ENCODE results near the gene MRPS27. TPM values are rescaled to one million over a fixed set of nuclear protein-coding genes. Genes with fewer than 3 reads are reported as not detected.

Gene MRPS27
- total RNA-seq, 4 donors from 2014 or later: 45.9 to 214 (median 68.6) TPM

DNA sequence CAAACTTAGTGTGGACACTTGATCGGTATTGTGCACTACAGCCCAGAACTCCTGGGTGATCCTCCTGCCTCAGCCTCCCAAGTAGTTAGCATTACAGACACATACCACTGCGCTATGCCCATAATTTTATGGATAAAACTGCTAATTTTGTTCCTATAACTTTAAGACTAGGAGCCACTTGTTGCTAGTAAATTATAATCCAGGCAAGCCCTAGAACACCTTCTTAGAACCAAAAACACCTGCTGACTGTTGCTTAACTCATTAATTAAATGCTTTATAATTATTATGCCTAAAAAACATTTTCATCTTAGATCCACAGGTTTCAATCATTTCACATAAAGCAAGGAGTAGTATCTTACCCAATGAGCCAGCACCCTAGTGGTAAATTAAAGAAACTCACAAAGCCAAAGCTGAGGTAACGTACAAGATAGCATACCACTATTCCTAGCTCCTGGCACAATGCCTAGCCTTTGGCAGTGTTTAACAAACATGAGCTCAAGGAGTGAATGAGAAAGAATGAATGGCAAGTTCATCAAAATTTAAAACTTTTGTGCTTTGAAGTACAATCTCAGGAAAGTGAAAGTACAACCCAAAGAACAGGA is 5.4 kb downstream of the MRPS27 start:
- Histone ChIP-seq H3K36me3 (no peaks in the 10 kb centered on the region), H3K27ac (no peak overlapping the region), H3K4me1 (peaks cover 0 to 3% of the 10 kb centered on the region in 2 donors), H3K4me3 (no peak overlapping the region), H3K9me3 (no peaks in the 10 kb centered on the region), H3K27me3 (no peaks in the 10 kb centered on the region)
- intact Hi-C loops (cut with DNase I; ENCODE audit: low total_unique reads): no loop called here
- TF ChIP-seq, protein P1, sequence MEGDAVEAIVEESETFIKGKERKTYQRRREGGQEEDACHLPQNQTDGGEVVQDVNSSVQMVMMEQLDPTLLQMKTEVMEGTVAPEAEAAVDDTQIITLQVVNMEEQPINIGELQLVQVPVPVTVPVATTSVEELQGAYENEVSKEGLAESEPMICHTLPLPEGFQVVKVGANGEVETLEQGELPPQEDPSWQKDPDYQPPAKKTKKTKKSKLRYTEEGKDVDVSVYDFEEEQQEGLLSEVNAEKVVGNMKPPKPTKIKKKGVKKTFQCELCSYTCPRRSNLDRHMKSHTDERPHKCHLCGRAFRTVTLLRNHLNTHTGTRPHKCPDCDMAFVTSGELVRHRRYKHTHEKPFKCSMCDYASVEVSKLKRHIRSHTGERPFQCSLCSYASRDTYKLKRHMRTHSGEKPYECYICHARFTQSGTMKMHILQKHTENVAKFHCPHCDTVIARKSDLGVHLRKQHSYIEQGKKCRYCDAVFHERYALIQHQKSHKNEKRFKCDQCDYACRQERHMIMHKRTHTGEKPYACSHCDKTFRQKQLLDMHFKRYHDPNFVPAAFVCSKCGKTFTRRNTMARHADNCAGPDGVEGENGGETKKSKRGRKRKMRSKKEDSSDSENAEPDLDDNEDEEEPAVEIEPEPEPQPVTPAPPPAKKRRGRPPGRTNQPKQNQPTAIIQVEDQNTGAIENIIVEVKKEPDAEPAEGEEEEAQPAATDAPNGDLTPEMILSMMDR (IDR thresholded peaks at IDR 0.05): no peak
- no peak for DNase-seq

DNA sequence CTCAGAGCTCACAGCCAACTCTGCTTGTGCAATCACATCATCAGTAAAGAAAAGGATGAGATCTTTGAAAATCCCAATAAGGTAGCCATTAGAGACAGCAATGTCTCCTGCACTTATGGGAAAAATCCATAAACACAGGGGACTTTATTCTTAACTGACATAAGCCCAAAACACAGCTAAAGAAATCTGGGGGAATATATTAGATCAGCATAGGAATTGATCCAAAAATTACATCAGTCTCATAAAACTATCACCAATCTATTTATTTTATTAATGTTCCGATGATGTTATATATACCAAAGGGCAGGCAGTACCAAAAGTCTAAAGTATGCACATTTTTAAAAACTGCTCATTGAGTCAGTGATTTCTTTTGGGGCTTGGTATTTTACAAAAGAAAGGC is 6.9 kb downstream of the MRPS27 start:
- intact Hi-C loops (cut with DNase I; ENCODE audit: low total_unique reads): no loop called here
- Histone ChIP-seq H3K4me1 (peaks cover 0 to 3% of the 10 kb centered on the region in 2 donors), H3K36me3 (no peaks in the 10 kb centered on the region), H3K4me3 (no peak overlapping the region), H3K27me3 (no peaks in the 10 kb centered on the region), H3K27ac (peak overlapping the region; percentile 1 to 2), H3K9me3 (no peaks in the 10 kb centered on the region)
- TF ChIP-seq, protein P1 (IDR thresholded peaks at IDR 0.05): no peak
- TF ChIP-seq POLR2A (IDR thresholded peaks at IDR 0.05): no peak
- no peak for DNase-seq

DNA sequence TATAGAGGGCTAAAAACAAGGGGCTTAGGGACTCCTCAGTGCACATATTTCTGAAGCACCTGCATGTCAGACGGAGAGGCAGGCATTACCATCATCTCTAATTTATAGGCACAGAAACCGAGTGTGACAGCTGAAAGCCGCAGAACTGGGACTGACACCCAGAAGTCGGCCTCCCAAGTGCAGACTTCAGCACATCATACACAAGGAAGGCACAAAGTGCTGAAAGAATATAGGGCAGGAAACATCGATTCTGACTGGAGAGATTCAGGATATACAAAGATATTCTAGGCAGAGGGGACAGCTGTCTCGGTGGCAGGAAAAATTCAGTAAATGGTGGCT is 11.2 kb downstream of the MRPS27 start:
- Histone ChIP-seq H3K4me1 (no peaks in the 10 kb centered on the region), H3K9me3 (no peaks in the 10 kb centered on the region), H3K27ac (peak overlapping the region; percentile 44 to 88), H3K27me3 (no peaks in the 10 kb centered on the region), H3K4me3 (no peak overlapping the region), H3K36me3 (no peaks in the 10 kb centered on the region)
- no peak for DNase-seq
- intact Hi-C loops (cut with DNase I; ENCODE audit: low total_unique reads): no loop called here
- TF ChIP-seq, protein P1 (IDR thresholded peaks at IDR 0.05): no peak
- TF ChIP-seq POLR2A (IDR thresholded peaks at IDR 0.05): no peak

DNA sequence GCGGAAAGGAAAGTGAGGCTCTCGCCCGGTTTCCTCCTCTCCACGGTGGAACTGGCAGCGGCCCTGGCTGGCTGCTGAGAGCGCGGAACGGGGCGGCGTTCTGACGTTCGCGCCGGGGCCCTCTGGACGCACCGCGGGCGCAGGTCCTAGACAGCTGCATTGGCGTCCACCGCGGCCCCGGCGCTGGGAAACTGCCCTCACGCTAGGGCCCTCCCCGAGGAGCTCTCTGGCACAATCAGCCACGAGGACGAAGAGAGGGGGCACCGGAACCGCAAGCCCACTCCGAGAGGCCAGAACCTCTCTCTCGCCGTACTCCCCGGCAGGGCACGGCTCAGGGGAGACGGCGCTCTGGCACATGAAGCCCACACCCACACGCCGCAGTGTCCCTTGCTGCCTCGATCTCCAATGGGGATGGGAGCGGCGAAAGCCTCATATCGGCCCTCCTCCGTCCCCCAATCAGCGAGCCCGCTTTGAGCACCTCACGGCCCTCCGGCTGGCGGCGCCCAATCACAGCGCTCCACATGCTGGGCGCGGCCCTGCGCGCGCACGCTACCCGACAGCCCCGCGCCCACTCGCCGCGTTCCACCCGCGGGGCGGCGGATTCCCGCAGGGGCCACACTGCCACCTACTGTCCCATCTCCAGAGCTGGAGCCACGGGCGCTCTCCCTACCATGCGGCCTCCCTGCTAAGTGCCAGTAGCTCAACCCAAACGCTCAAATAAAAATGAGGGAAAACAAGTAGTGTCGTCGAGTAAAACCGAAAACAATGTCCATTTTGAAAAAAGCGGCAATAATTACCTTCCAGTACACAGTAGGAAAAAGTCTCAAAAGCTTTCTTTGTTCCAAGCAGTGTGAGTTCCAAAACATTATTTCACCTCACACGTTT is 11.8 kb downstream of the MRPS27 start:
- H3K9me3 ChIP-seq: no peaks in the 10 kb centered on the region
- peak overlapping the region; percentile 88 to 97 for H3K27ac ChIP-seq
- intact Hi-C loops (cut with DNase I; ENCODE audit: low total_unique reads): no loop called here
- H3K4me1 ChIP-seq: no peaks in the 10 kb centered on the region
- TF ChIP-seq, protein P1 (IDR thresholded peaks at IDR 0.05): peak; percentile 91 to 98 (median 96)
- peak; percentile 97 for TF ChIP-seq POLR2A (IDR thresholded peaks at IDR 0.05)
- peak overlapping the region; percentile 65 to 80 for H3K4me3 ChIP-seq
- peak; percentile 97 for DNase-seq
- no peaks in the 10 kb centered on the region for H3K27me3 ChIP-seq
- no peaks in the 10 kb centered on the region for H3K36me3 ChIP-seq

DNA sequence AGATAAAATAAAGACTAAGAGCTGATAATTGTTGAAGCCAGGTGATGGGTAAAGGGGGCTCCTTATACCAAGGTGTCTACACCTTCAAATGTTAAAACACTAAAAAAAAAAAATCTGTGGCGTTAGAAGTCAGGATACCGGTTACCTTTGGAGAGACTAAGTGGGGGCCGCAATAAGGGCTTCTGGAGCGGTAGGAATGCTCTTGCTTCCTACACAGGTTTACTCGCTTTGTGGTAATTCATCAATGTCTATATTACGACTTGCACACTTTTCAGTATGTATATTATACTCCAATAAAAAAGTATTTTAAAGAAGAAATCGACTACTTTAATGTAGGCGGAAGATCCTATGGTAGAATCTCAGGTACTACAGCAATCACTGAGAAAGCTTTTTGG is 12.5 kb downstream of the MRPS27 start:
- Histone ChIP-seq H3K9me3 (no peaks in the 10 kb centered on the region), H3K27me3 (no peaks in the 10 kb centered on the region), H3K4me3 (peak overlapping the region; percentile 65 to 80), H3K27ac (peak overlapping the region; percentile 88 to 97), H3K36me3 (no peaks in the 10 kb centered on the region), H3K4me1 (no peaks in the 10 kb centered on the region)
- intact Hi-C loops (cut with DNase I; ENCODE audit: low total_unique reads): no loop called here
- no peak for DNase-seq
- TF ChIP-seq, protein P1 (IDR thresholded peaks at IDR 0.05): no peak
- no peak for TF ChIP-seq POLR2A (IDR thresholded peaks at IDR 0.05)
